AG09319 (cell line): ENCODE results near the gene ITGBL1.
A peak's percentile ranks its signal among the peaks of the same experiment; 100 is the strongest.

ENCODE experiments used
- DNase-seq: peaks from one replicate; pipeline ENCODE4 v3.0.0-alpha.2; 2010; ENCODE audit warnings: low read depth; ENCODE audit errors: extremely low read depth
- TF ChIP-seq, protein P1 (sequence below): IDR thresholded peaks from 2 replicates; pipeline ENCODE4 v1.5.1; 2011; ENCODE audit warnings: low read depth, mild to moderate bottlenecking, inconsistent platforms, low read length, moderate library complexity

Gene ITGBL1

DNA sequence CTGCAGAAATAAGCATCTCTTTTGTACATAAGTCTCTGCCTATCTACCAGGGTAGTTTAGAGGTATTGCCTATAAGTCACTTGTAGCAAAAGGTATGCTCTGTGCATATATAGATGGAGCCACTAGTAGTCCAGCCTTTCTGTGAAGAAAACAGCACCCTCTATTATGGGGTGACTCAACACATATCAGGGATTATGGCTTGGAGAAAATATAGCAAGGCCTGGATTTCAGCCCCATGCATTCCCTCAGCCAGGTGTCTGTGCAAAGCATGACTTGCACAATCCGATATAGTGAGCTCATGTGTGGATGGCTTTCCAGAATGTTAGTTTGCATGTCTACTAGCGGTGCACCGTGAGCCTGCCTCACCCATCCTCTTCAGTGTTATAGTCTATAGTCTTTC is 22.7 kb upstream of the ITGBL1 start:
- TF ChIP-seq, protein P1, sequence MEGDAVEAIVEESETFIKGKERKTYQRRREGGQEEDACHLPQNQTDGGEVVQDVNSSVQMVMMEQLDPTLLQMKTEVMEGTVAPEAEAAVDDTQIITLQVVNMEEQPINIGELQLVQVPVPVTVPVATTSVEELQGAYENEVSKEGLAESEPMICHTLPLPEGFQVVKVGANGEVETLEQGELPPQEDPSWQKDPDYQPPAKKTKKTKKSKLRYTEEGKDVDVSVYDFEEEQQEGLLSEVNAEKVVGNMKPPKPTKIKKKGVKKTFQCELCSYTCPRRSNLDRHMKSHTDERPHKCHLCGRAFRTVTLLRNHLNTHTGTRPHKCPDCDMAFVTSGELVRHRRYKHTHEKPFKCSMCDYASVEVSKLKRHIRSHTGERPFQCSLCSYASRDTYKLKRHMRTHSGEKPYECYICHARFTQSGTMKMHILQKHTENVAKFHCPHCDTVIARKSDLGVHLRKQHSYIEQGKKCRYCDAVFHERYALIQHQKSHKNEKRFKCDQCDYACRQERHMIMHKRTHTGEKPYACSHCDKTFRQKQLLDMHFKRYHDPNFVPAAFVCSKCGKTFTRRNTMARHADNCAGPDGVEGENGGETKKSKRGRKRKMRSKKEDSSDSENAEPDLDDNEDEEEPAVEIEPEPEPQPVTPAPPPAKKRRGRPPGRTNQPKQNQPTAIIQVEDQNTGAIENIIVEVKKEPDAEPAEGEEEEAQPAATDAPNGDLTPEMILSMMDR, result no peak
- DNase-seq, result no peak

DNA sequence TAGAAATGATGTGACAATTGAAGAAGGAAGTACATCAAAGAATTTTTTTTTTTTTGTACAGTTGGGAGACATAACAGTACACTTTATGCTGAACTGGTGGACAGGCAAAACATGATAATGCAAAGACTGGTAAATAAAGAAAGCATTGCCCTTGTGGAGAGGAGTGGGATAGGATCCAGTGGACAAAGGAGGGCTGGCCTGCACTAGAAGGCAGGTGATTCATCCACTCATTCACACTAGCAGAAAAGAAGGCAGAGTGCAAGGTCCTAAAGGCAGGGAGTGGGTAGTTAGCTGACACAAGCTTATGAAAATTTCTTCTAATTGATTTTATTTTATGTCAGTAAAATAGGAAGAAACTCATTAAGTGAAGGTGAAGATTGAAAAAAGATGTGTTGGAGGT is 18.6 kb upstream of the ITGBL1 start:
- no peak for DNase-seq
- TF ChIP-seq, protein P1, result no peak

DNA sequence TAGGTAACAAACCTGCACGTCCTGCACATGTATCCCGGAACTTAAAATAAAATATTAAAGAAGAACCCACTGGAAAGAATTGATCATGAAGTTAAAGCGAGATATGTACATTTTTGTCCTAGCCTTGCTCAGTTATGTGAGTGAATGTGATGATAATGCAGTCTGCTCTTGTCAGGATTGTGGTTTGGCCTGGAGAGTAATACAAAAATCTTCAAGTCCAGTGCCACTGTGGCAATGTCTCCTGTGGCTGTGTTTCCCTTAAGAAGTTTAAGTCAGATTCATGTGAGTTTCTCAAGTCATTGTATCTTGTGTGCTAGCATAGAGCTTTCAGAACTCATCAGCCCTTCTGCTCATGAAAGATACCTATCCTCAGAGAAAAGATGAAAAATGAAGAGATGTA is 18.0 kb upstream of the ITGBL1 start:
- no peak for DNase-seq
- TF ChIP-seq, protein P1, result no peak

DNA sequence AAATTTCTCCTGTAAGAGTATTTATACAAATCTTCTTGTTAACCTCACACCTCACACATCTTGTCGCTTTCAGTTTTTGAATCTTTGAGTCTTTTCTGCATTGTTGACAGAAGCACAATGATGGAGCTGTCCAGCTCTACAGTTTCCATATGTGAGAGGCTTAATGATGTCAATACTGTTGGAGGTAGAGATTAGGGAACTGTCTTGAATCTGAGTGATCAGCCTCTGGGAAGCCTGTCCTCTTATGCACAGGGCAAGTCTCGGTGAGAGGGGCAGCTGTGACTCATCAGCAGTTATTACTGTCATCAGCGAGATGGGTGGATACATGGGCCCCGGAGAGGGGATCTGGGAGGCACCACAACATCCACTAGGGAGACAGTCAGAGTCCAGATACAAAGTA is 4.6 kb upstream of the ITGBL1 start:
- no peak for DNase-seq
- TF ChIP-seq, protein P1, result no peak

DNA sequence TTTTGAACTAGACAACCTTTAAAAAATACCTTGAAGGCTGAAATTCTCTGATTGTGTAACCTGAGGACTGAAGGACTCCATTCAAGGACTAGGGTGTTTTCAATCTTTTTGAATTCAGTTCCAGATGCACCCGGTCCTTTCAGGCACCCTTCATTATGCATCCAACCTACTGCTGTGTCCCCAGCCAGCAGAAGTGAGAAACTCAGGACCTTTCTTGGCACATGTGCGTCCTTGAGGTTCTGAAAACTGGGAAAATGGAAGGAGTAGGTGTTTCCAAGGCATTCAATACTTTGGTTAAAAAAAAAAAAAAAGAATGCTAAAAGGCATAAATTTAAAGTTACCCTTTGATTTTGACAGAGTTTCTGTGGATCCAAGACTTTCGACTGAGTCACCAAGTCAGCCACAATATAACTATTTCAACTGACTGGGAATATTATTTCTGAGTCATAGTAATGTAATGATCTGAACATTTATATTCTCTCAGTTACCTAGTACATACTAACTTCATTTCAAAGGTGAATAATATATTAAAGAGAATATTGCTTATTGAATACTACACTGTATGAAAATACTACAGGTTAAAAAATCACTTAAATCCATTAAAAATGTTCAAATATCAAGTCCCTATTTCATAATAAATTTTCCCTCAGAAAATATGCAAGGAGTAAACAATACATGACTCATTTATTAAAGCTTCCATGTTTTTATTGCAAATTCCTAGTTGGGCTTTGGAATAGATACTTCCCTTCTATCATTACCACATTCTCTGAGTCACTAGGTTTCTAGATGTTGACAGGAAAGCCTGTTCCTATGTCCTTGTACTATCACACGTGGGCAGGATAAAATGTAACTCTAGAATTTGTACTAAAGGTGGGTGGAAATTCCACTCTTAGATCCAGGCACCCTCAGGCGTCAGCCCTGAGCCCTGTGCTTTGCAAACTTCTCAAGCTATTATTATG is 2.4 kb upstream of the ITGBL1 start:
- peak; percentile 49 for DNase-seq
- TF ChIP-seq, protein P1, result no peak

DNA sequence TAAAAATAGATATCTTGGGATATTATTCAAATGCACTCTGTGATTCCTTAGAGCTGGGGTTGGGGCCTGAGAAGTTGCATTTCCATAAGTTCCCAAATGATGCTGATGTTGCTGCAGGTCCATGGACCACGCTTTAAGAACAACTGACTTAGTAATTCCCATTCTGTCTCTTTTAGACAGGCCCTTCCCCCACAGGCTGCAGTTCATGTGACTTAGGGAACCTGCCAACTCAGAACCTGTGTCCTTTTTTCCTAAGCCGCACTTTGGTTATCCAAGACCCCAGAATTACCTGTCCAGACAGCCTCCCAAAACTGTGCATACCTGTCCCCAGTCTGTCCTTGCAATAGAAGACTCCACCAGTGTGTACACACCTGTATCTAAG is 1.7 kb upstream of the ITGBL1 start:
- DNase-seq, result no peak
- TF ChIP-seq, protein P1, result no peak

DNA sequence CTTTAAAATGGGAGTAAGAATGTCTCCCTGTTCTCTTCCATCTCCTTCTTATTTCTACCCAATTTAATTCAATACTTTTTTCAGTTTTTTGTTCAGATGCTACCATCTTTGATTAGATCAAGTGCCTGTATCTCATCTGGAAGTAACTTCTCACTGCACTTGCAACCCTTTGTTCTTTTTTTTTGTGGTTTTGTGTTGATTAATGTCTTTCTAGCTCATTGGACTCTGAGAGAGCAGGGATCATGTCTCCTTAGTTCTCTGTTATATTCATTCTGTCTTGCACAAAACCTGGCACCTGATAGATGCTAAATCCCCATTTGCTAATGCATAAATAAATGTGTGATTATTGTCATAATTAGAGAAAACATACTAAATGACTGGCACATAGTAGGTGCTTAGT is 834 bp upstream of the ITGBL1 start:
- DNase-seq, result no peak
- TF ChIP-seq, protein P1, result no peak
